GM12878 (cell line): Measurements from ENCODE around the gene RBMS3. TPM values are rescaled to one million over a fixed set of nuclear protein-coding genes. Genes with fewer than 3 reads are reported as not detected.
A peak's percentile ranks its signal among the peaks of the same experiment; 100 is the strongest.

Experiments used
- ATAC-seq: fragments of 200-7000 bp; cut with Tn5 transposase; 3 replicates; pipeline ENCODE4 v1.9.1; 2020; ENCODE audit warnings: mild to moderate bottlenecking, moderate library complexity
- BruUV-seq: library from RNA; stranded (reverse); fragments of 400-500 nt; replicated peaks from 2 replicates; lab custom pipeline; 2021; lab: Mats Ljungman, UMichigan
- CTCF ChIA-PET: fragments of 300-600 bp; sonication (Branson Sonifier 250); formaldehyde crosslinking; extraction: SDS; loops from one replicate; lab custom pipeline; 2021; ENCODE audit warnings: inconsistent platforms; lab: Yijun Ruan, JAX
- POLR2A ChIA-PET: fragments of 350-600 bp; formaldehyde crosslinking; extraction: SDS; loops from one replicate; lab custom pipeline; 2021; ENCODE audit warnings: inconsistent platforms; lab: Charles Lee
- RAD21 ChIA-PET: fragments of 300-600 bp; sonication (Branson Sonifier 250); formaldehyde crosslinking; loops from one replicate; lab custom pipeline; 2023; ENCODE audit warnings: antibody characterized with exemption; ENCODE audit not compliant: unreplicated experiment; lab: Charles Lee
- SMC1A ChIA-PET: fragments of 300-600 bp; sonication (Branson Sonifier 250); formaldehyde crosslinking; loops from one replicate; lab custom pipeline; 2023; ENCODE audit not compliant: unreplicated experiment, uncharacterized antibody; lab: Charles Lee
- DNase-seq: peaks from one replicate; pipeline ENCODE4 v3.0.0-alpha.2; 2011; ENCODE audit warnings: low read depth, low spot score
- FAIRE-seq: peaks from 3 replicates; lab custom pipeline; 2011; peaks lifted over from hg19 to GRCh38; lab: Jason Lieb, UNC
- H2AFZ ChIP-seq: 2 replicates; pipeline ENCODE4 v1.6.0; 2011; ENCODE audit warnings: low read depth, low read length, control low read depth; ENCODE audit not compliant: control insufficient read depth
- H3K27ac ChIP-seq: 2 replicates; pipeline ENCODE4 v1.5.1; 2011; ENCODE audit warnings: control low read depth; ENCODE audit not compliant: control insufficient read depth, insufficient read depth
- H3K27me3 ChIP-seq, 2 experiments: replicated peaks in 1 of 2; 2 replicates each; pipeline versions ENCODE4 v1.6.0 to v1.6.1; 2011; ENCODE audit warnings: low read length in 1 of 2; ENCODE audit not compliant: control insufficient read depth in 2 of 2, insufficient read depth in 2 of 2
- H3K36me3 ChIP-seq, 2 experiments: 2 replicates each; pipeline ENCODE4 v1.5.1; 2011; ENCODE audit warnings: low read length in 1 of 2; ENCODE audit not compliant: control insufficient read depth in 2 of 2, insufficient read depth in 2 of 2
- H3K4me1 ChIP-seq: 2 replicates; pipeline ENCODE4 v1.6.1; 2011; ENCODE audit warnings: mild to moderate bottlenecking, low read length, moderate library complexity, mixed read lengths; ENCODE audit not compliant: control insufficient read depth, insufficient read depth
- H3K4me2 ChIP-seq: 2 replicates; pipeline ENCODE4 v1.6.0; 2011; ENCODE audit warnings: control low read depth; ENCODE audit not compliant: control insufficient read depth, insufficient read depth
- H3K4me3 ChIP-seq: fragments of 200-600 bp; sonication (generic); 2 replicates; pipeline ENCODE4 v1.5.1; 2016
- H3K79me2 ChIP-seq: 2 replicates; pipeline ENCODE4 v1.6.0; 2011; ENCODE audit warnings: low read length; ENCODE audit not compliant: control insufficient read depth, insufficient read depth
- H3K9ac ChIP-seq: 2 replicates; pipeline ENCODE4 v1.8.0; 2011; ENCODE audit warnings: low read length, control low read depth, mixed read lengths; ENCODE audit not compliant: control insufficient read depth, insufficient read depth
- H3K9me3 ChIP-seq: replicated peaks from 3 replicates; pipeline ENCODE4 v1.5.1; 2011; ENCODE audit warnings: mild to moderate bottlenecking, low read length; ENCODE audit not compliant: control insufficient read depth, insufficient read depth
- H4K20me1 ChIP-seq: 2 replicates; pipeline ENCODE4 v1.6.0; 2011; ENCODE audit not compliant: control insufficient read depth, insufficient read depth
- CEBPB ChIP-seq, 2 experiments: fragments of 150-350 bp in 1 of 2; IDR thresholded peaks; 2 replicates each; pipeline ENCODE4 v1.6.1; 2012 to 2014; ENCODE audit warnings: low read depth in 2 of 2, low read length in 2 of 2, borderline replicate concordance in 1 of 2, inconsistent platforms in 1 of 2
- CHD1 ChIP-seq: IDR thresholded peaks from 2 replicates; pipeline ENCODE4 v1.6.1; 2012; ENCODE audit warnings: low read depth, low read length, improper control_type of control experiment
- CHD2 ChIP-seq: IDR thresholded peaks from 2 replicates; pipeline ENCODE4 v1.6.1; 2011; ENCODE audit warnings: low read depth, low read length, improper control_type of control experiment, borderline replicate concordance
- GABPA ChIP-seq: IDR thresholded peaks from 2 replicates; pipeline ENCODE4 v1.6.1; 2014; ENCODE audit warnings: antibody characterized with exemption, low read depth, mild to moderate bottlenecking, inconsistent platforms
- HCFC1 ChIP-seq: fragments of 150-350 bp; IDR thresholded peaks from 2 replicates; pipeline ENCODE4 v1.6.1; 2014; ENCODE audit warnings: low read length
- IKZF1 ChIP-seq: fragments of 450-650 bp; conservative IDR thresholded peaks from 2 replicates; pipeline ENCODE4 v1.6.1; 2017; ENCODE audit warnings: antibody characterized with exemption, mild to moderate bottlenecking
- MTA3 ChIP-seq: IDR thresholded peaks from 2 replicates; pipeline ENCODE4 v1.6.1; 2012; ENCODE audit warnings: low read length, inconsistent platforms, borderline replicate concordance
- NR2F1 ChIP-seq: fragments of 450-650 bp; conservative IDR thresholded peaks from 2 replicates; pipeline ENCODE4 v1.6.1; 2017; ENCODE audit warnings: mild to moderate bottlenecking
- POLR2AphosphoS2 ChIP-seq: IDR thresholded peaks from 2 replicates; pipeline ENCODE4 v1.6.1; 2011; ENCODE audit warnings: low read depth, mild to moderate bottlenecking, low read length, improper control_type of control experiment, moderate library complexity
- RAD51 ChIP-seq: fragments of 450-650 bp; IDR thresholded peaks from 2 replicates; pipeline ENCODE4 v1.6.1; 2016; ENCODE audit warnings: moderate library complexity, mild to moderate bottlenecking, inconsistent platforms
- RFX5 ChIP-seq: IDR thresholded peaks from 2 replicates; pipeline ENCODE4 v1.6.1; 2011; ENCODE audit warnings: low read depth, low read length, improper control_type of control experiment
- SMAD5 ChIP-seq: IDR thresholded peaks from 2 replicates; pipeline ENCODE4 v1.6.1; 2016; ENCODE audit warnings: antibody characterized with exemption, low read depth
- TCF12 ChIP-seq: IDR thresholded peaks from 2 replicates; pipeline ENCODE4 v1.6.1; 2011; ENCODE audit warnings: low read depth, mild to moderate bottlenecking, low read length
- YBX1 ChIP-seq: fragments of 450-650 bp; IDR thresholded peaks from 2 replicates; pipeline ENCODE4 v1.6.1; 2016; ENCODE audit warnings: antibody characterized with exemption
- YY1 ChIP-seq: IDR thresholded peaks from 2 replicates; pipeline ENCODE4 v1.6.1; 2011; ENCODE audit warnings: low read depth, mild to moderate bottlenecking, low read length
- ZBTB11 ChIP-seq: fragments of 450-650 bp; formaldehyde crosslinking; IDR thresholded peaks from 2 replicates; pipeline ENCODE4 v1.5.0; 2022; ENCODE audit warnings: mild to moderate bottlenecking, missing genetic modification characterization
- WGBS: methylation state at CpG from one replicate; pipeline ENCODE4 v1.1.6; 2016; ENCODE audit warnings: low lambda C conversion rate; ENCODE audit not compliant: insufficient replicate concordance, insufficient coverage; ENCODE audit errors: missing lambda C conversion rate; 5-methylcytosine and 5-hydroxymethylcytosine counted together
- in situ Hi-C: fragments of 300-500 bp; cut with MboI; formaldehyde crosslinking; loops from 9 replicates; pipeline ENCODE4 v1.14.3; 2018; ENCODE audit warnings: mixed read lengths
- intact Hi-C: fragments of 100-400 bp; cut with micrococcal nuclease; formaldehyde crosslinking; loops from one replicate; pipeline ENCODE4 v1.14.2; 2022; ENCODE audit not compliant: unreplicated experiment
- polyA plus RNA-seq, 11 experiments: library from polyadenylated mRNA; depleted of rRNA in 4 of 11; unstranded in 6 of 11; stranded (reverse) in 5 of 11; fragments of >200 nt; fragmentation: Nextera tagmentation in 4 of 11; fragmentation: Illumina TruSeq in 1 of 11; extraction: Ambion mirVana in 4 of 11; extraction: Trizol in 1 of 11; gene quantifications; 1 replicate in 1 of 11; 2 replicates in 10 of 11; pipeline versions ENCODE4 v1.2.1 to v1.2.3, GENCODE V29; 2011 to 2016; ENCODE audit warnings: inconsistent platforms in 2 of 11, missing spikeins in 2 of 11, low read depth in 1 of 11
- total RNA-seq, 4 experiments: library from RNA; depleted of rRNA in 3 of 4; stranded (reverse); fragments of >200 nt in 3 of 4; fragmentation: Illumina TruSeq in 1 of 4; extraction: Trizol in 1 of 4; gene quantifications; 2 replicates each; pipeline versions ENCODE4 v1.2.1 to v1.2.3, GENCODE V29; 2013 to 2021

Gene RBMS3
- total and polyA plus RNA-seq, 10 of the 15 experiments (the other 5 are each of a cell fraction or from before 2014, with no cell fraction given), result 0.79 to 4.7 (median 3.1) TPM

DNA sequence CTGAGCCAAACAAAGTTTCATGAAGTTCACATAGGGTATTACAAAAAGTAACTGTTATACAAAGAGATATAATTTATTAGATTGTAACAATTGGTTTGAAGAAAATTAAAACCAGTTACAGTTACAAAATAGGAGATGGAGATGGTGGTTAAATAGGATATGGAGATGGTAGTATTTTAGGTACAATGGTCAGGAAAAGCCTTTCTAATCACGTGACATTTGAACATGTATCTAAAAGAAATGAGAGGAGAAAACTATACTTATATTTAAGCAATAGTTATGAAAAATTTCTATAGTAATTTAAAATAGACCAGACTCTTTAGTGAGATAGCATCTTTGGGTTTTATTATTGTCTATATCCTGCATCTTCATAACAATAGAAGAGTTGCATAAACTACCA lies 312.9 kb downstream of the RBMS3 start:
- in situ Hi-C loops, result no loop called here
- FAIRE-seq (no peak), DNase-seq (no peak)
- Histone ChIP-seq H3K9ac (no peak overlapping the region), H3K27ac (no peak overlapping the region)
- 0% methylated on average over 1 of the region's 1 CpG for WGBS
- ChIA-PET CTCF (no interaction called here), RAD21 (no interaction called here)
- TF ChIP-seq CHD2 (no peak), MTA3 (no peak), RAD51 (peak; percentile 22; the same call in 1 of the 2 replicates)
- TF ChIP-seq, all 136 proteins: peak for 1
- intact Hi-C loops, result no loop called here
- Histone ChIP-seq H3K27me3 (no peaks in the 10 kb centered on the region), H4K20me1 (no peaks in the 10 kb centered on the region), H2AFZ (no peak overlapping the region), H3K9me3 (peaks cover 1% of the 10 kb centered on the region; the same call in 1 of the 3 replicates), H3K4me3 (no peak overlapping the region), H3K36me3 (no peaks in the 10 kb centered on the region), H3K79me2 (no peaks in the 10 kb centered on the region), H3K4me2 (no peak overlapping the region), H3K4me1 (no peaks in the 10 kb centered on the region)
- BruUV-seq, result no TSS peak
- SMC1A ChIA-PET, result no interaction called here
- POLR2A ChIA-PET, result no interaction called here
- no peak for ATAC-seq

- Histone ChIP-seq H3K4me1 (no peaks in the 10 kb centered on the region), H3K9ac (no peak overlapping the region), H4K20me1 (no peaks in the 10 kb centered on the region), H3K27ac (no peak overlapping the region), H3K79me2 (no peaks in the 10 kb centered on the region), H3K36me3 (no peaks in the 10 kb centered on the region), H3K4me2 (no peak overlapping the region), H3K4me3 (no peak overlapping the region), H3K9me3 (peaks cover 1% of the 10 kb centered on the region; the same call in 1 of the 3 replicates), H2AFZ (no peak overlapping the region), H3K27me3 (no peaks in the 10 kb centered on the region)
- ChIA-PET POLR2A (no interaction called here), CTCF (no interaction called here), RAD21 (no interaction called here), SMC1A (no interaction called here)
- FAIRE-seq (no peak), DNase-seq (no peak), ATAC-seq (no peak)
- 0% methylated on average over 1 of the region's 1 CpG for WGBS
- BruUV-seq, result no TSS peak
- in situ Hi-C loops (no loop called here), intact Hi-C loops (no loop called here)
- no peak for TF ChIP-seq ZBTB11
- TF ChIP-seq POLR2AphosphoS2, result no peak
- TF ChIP-seq YBX1, result no peak
- no peak for TF ChIP-seq HCFC1
- no peak for TF ChIP-seq CEBPB (IDR thresholded peaks at IDR 0.05; ENCODE audit: borderline replicate concordance in 1 of 2, low read depth in 2 of 2, low read length in 2 of 2)
- TF ChIP-seq CHD1, result no peak
- TF ChIP-seq TCF12, result no peak
- TF ChIP-seq NR2F1, result no peak
- TF ChIP-seq IKZF1, result no peak
- TF ChIP-seq GABPA, result no peak
- no peak for TF ChIP-seq YY1
- no peak for TF ChIP-seq SMAD5
- no peak for TF ChIP-seq RFX5
These were observed 313.4 kb downstream of the RBMS3 start for GRCh38 chr3:29594261-29594660.
